Ovary (tissue), 9 donors: Measurements from ENCODE around the gene MAN2A1. TPM values are rescaled to one million over a fixed set of nuclear protein-coding genes. Genes with fewer than 3 reads are reported as not detected.

Source experiments
- DNase-seq, 5 donors: peaks; one replicate each; pipeline ENCODE4 v3.0.0-alpha.2; 2019 to 2020
- H3K27ac ChIP-seq, 2 donors: fragments of 200-600 bp; one replicate each; pipeline versions ENCODE4 v1.5.1 to v1.8.0; 2019 to 2022
- H3K27me3 ChIP-seq: fragments of 200-600 bp; one replicate; pipeline ENCODE4 v1.8.0; 2022
- H3K36me3 ChIP-seq: fragments of 200-600 bp; sonication (generic); one replicate; pipeline ENCODE4 v1.5.1; 2019
- H3K4me1 ChIP-seq: one replicate; pipeline ENCODE4 v1.8.1; 2013; ENCODE audit warnings: mild to moderate bottlenecking, moderate library complexity; ENCODE audit not compliant: insufficient read depth
- H3K4me3 ChIP-seq: fragments of 200-600 bp; sonication (generic); one replicate; pipeline ENCODE4 v1.5.1; 2017
- H3K9me3 ChIP-seq, 2 donors: fragments of 200-600 bp in 1 of 2; sonication (generic) in 1 of 2; one replicate each; pipeline versions ENCODE4 v1.5.1 to v1.8.1; 2013 to 2019; ENCODE audit warnings: mild to moderate bottlenecking in 1 of 2, moderate library complexity in 1 of 2
- CTCF ChIP-seq, 3 donors: fragments of 450-650 bp in 2 of 3; fragments of 200-600 bp in 1 of 3; IDR thresholded peaks; one replicate each; pipeline versions ENCODE4 v1.5.1 to v1.8.0; 2016 to 2022; ENCODE audit warnings: antibody characterized with exemption in 3 of 3, mild to moderate bottlenecking in 1 of 3
- EP300 ChIP-seq: sonication (generic); formaldehyde crosslinking; IDR thresholded peaks from one replicate; pipeline ENCODE4 v1.6.1; 2017; ENCODE audit warnings: antibody characterized with exemption
- POLR2A ChIP-seq: fragments of 450-650 bp; IDR thresholded peaks from one replicate; pipeline ENCODE4 v1.6.1; 2017; ENCODE audit warnings: antibody characterized with exemption, mild to moderate bottlenecking, moderate library complexity
- WGBS, 3 donors: extraction: QIAGEN DNeasy Blood & Tissue Kit in 1 of 3; methylation state at CpG; one replicate each; pipeline versions ENCODE4 v1.1.5 to v1.1.7; 2013 to 2017; 5-methylcytosine and 5-hydroxymethylcytosine counted together
- intact Hi-C, 4 donors: fragments of 100-400 bp; cut with DNase I; formaldehyde crosslinking; loops; one replicate each; pipeline versions ENCODE4 v1.11.0 to v1.15.1; 2022 to 2023
- polyA plus RNA-seq, 2 donors: library from polyadenylated mRNA; stranded (reverse); fragments of 200-250 nt in 1 of 2; fragments of 350-450 nt in 1 of 2; fragmentation: Illumina TruSeq in 1 of 2; extraction: RNeasy Lipid Tissue Mini Kit (QIAGEN cat#74804) in 1 of 2; gene quantifications; one replicate each; pipeline ENCODE4 v1.2.3, GENCODE V29; 2013 to 2014
- total RNA-seq, 7 donors: library from RNA; depleted of rRNA in 2 of 7; stranded (reverse); fragments of >200 nt in 2 of 7; fragmentation: NEBNext Ultra II Directional in 3 of 7; extraction: Animal tissue kit (Norgen Biotek cat#: 25700) in 3 of 7; gene quantifications; one replicate each; pipeline versions ENCODE4 v1.1.0 to v1.2.4, GENCODE V29; 2016 to 2023
- donor health status: DM: no; HTN: no; CAD: no; lungs with moderate emphysema.
- donor health status: DM: no; HTN: no; CAD: no.
- donor health status: Bipolar disorder and iron deficiency.
- donor health status: DM: yes; HTN: yes; CAD: no.
- donor health status: DM: no; HTN: no; CAD: no.
- donor health status: DM: yes; HTN: yes; CAD: no.

Gene MAN2A1
- total and polyA plus RNA-seq, 9 donors = 10.7 to 56.5 (median 31.1) TPM

- TF ChIP-seq CTCF (IDR thresholded peaks at IDR 0.05) (no peak), POLR2A (no peak), EP300 (no peak)
- Histone ChIP-seq H3K27ac (no peak overlapping the region), H3K9me3 (no peaks in the 10 kb centered on the region), H3K27me3 (no peaks in the 10 kb centered on the region), H3K4me3 (no peak overlapping the region), H3K36me3 (no peaks in the 10 kb centered on the region), H3K4me1 (no peaks in the 10 kb centered on the region)
- intact Hi-C loops = no loop called here
- DNase-seq = no peak
- 92 to 97% (median 96%) methylated on average over 1 of the region's 1 CpG for WGBS, 3 donors
Observed at GRCh38 chr5:109816732-109817131, 127.0 kb downstream of the MAN2A1 start.

GRCh38 chr5:109819878-109820277 is 130.2 kb downstream of the MAN2A1 start:
- 46 to 89% (median 50%) methylated on average over 2 of the region's 2 CpGs for WGBS, 3 donors
- no peaks in the 10 kb centered on the region for H3K27me3 ChIP-seq
- H3K4me3 ChIP-seq = no peak overlapping the region
- intact Hi-C loops = no loop called here
- TF ChIP-seq CTCF (IDR thresholded peaks at IDR 0.05) = no peak
- TF ChIP-seq EP300 = no peak
- no peak for TF ChIP-seq POLR2A
- no peaks in the 10 kb centered on the region for H3K36me3 ChIP-seq
- no peaks in the 10 kb centered on the region for H3K4me1 ChIP-seq
- DNase-seq = no peak
- no peaks in the 10 kb centered on the region for H3K9me3 ChIP-seq
- H3K27ac ChIP-seq = no peak overlapping the region

GRCh38 chr5:109823597-109823996 is 133.9 kb downstream of the MAN2A1 start:
- intact Hi-C loops = no loop called here
- Histone ChIP-seq H3K4me3 (no peak overlapping the region), H3K27me3 (no peaks in the 10 kb centered on the region), H3K4me1 (no peaks in the 10 kb centered on the region), H3K36me3 (no peaks in the 10 kb centered on the region), H3K9me3 (no peaks in the 10 kb centered on the region), H3K27ac (no peak overlapping the region)
- TF ChIP-seq CTCF (IDR thresholded peaks at IDR 0.05) = no peak
- no peak for TF ChIP-seq EP300
- 73 to 89% (median 78%) methylated on average over 4 of the region's 4 CpGs for WGBS, 3 donors
- DNase-seq = no peak

- Histone ChIP-seq H3K4me3 (no peak overlapping the region), H3K27ac (no peak overlapping the region), H3K9me3 (no peaks in the 10 kb centered on the region), H3K4me1 (no peaks in the 10 kb centered on the region), H3K27me3 (no peaks in the 10 kb centered on the region), H3K36me3 (no peaks in the 10 kb centered on the region)
- no peak for DNase-seq
- intact Hi-C loops = no loop called here
- WGBS, 3 donors = 93 to 100% (median 97%) methylated on average over 1 of the region's 1 CpG
- TF ChIP-seq CTCF (IDR thresholded peaks at IDR 0.05) (no peak), POLR2A (no peak)
Observed at GRCh38 chr5:109825450-109825849, 135.7 kb downstream of the MAN2A1 start.

GRCh38 chr5:109826426-109826825 is 136.7 kb downstream of the MAN2A1 start:
- Histone ChIP-seq H3K27me3 (no peaks in the 10 kb centered on the region), H3K27ac (no peak overlapping the region), H3K4me1 (no peaks in the 10 kb centered on the region), H3K36me3 (no peaks in the 10 kb centered on the region), H3K4me3 (no peak overlapping the region), H3K9me3 (no peaks in the 10 kb centered on the region)
- TF ChIP-seq EP300 = no peak
- TF ChIP-seq CTCF (IDR thresholded peaks at IDR 0.05) = no peak
- no peak for TF ChIP-seq POLR2A
- DNase-seq = no peak
- intact Hi-C loops = no loop called here
- WGBS, 3 donors = 83 to 97% (median 88%) methylated on average over 6 of the region's 6 CpGs
